T-helper 1 cell treated with Interleukin-12 subunit alpha and Interleukin-12 subunit beta and Interleukin-4 antibody, amounts not matched to agents 30 ng/mL and 1 ng/mL, for 36 hours (primary cell): Measurements from ENCODE around the gene CASS4. TPM values are rescaled to one million over a fixed set of nuclear protein-coding genes. Genes with fewer than 3 reads are reported as not detected.

Source experiments
- intact Hi-C: fragments of 100-400 bp; cut with micrococcal nuclease; formaldehyde crosslinking; loops from one replicate; pipeline ENCODE4 v1.15.1; 2024
- total RNA-seq: library from RNA; stranded (reverse); gene quantifications from 2 replicates; pipeline ENCODE4 v1.2.3, GENCODE V29; 2022

Gene CASS4
- total RNA-seq, 1 donor from 2014 or later, result 11.5 TPM

GRCh38 chr20:56442389-56443365 lies 30.6 kb downstream of the CASS4 start:
- intact Hi-C loops, result loop anchor here (1.0 kb wide), 2 partner anchors 21 to 42 kb away; no protein-coding TSS in a partner anchor

GRCh38 chr20:56443654-56444540 lies 31.8 kb downstream of the CASS4 start:
- intact Hi-C loops, result no loop called here

- intact Hi-C loops, result no loop called here
Observed at GRCh38 chr20:56445130-56445529, 33.1 kb downstream of the CASS4 start.

DNA sequence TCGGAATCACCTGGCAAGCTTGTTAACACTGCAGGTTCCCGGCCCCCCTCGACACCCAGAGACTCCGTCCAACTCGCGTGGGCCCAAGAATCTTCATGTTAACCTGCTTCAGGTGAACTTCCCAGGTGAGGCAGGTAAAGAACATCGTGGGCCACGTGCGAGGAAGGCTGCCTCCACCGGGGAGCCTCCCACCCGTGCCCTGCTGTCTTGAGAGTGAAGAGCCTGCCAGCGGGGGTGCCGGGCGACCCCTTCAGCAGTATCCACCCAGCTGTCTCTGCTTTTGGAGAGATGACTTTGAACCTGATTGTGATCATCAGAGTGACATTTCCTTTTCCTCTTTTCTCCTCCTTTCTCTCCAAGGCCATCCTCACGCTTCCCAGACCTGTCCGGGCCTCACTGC lies 33.5 kb downstream of the CASS4 start:
- intact Hi-C loops, result no loop called here

DNA sequence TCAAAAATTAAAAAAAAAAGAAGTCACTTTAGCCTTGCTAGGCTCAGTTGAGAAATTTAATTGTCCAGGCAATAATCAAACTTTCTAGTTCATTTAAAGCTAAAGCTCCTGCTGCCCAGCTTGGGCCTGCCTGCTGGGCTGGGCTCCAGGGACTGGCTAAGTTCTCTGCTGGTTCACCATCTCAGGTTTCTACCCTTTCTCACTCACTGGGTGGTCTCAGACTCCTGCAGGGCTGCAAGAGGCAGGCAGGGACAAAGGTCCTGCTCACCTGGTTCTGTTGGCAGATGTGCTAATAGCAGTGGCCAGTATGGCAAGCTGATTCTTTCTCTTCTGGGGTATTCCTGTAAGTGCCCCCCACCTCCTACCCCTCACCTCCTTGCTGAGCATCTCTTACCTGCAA lies 35.2 kb downstream of the CASS4 start:
- intact Hi-C loops, result no loop called here

GRCh38 chr20:56449459-56449858 lies 37.4 kb downstream of the CASS4 start:
- intact Hi-C loops, result no loop called here

GRCh38 chr20:56451056-56451765 lies 39.2 kb downstream of the CASS4 start:
- intact Hi-C loops, result no loop called here

DNA sequence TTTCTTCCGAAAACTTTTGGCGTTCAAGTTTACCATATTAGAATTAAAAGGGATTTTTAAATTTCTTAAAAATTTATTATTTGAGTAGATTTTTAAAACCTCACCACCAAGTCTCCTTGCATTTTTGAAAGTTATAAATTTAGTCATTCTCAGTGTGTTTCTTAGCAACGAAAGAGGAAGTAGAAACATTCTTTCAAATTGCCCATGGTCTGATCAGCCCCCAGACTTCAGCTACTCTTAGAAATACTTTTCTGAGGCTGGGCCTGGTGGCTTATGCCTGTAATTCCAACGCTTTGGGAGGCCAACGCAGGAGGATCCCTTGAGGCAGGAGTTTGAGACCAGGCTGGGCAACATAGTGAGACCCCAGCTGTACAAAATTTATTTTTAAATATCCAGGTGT lies 41.3 kb downstream of the CASS4 start:
- intact Hi-C loops, result no loop called here

- intact Hi-C loops, result loop anchor here (1.0 kb wide), 1 partner anchor 9 kb away; no protein-coding TSS in a partner anchor
Observed at GRCh38 chr20:56454754-56455153, 42.7 kb downstream of the CASS4 start.

GRCh38 chr20:56458206-56458821 lies 46.3 kb downstream of the CASS4 start:
- intact Hi-C loops, result no loop called here

GRCh38 chr20:56460459-56460858 lies 48.4 kb downstream of the CASS4 start:
- intact Hi-C loops, result loop anchor here (1.0 kb wide), 1 partner anchor 20 kb away; no protein-coding TSS in a partner anchor

- intact Hi-C loops, result no loop called here
Observed at GRCh38 chr20:56461576-56461975, 49.5 kb downstream of the CASS4 start.

- intact Hi-C loops, result loop anchor here (1.0 kb wide), 3 partner anchors 9 to 48 kb away; no protein-coding TSS in a partner anchor
Observed at GRCh38 chr20:56463428-56463827, 51.4 kb downstream of the CASS4 start.

DNA sequence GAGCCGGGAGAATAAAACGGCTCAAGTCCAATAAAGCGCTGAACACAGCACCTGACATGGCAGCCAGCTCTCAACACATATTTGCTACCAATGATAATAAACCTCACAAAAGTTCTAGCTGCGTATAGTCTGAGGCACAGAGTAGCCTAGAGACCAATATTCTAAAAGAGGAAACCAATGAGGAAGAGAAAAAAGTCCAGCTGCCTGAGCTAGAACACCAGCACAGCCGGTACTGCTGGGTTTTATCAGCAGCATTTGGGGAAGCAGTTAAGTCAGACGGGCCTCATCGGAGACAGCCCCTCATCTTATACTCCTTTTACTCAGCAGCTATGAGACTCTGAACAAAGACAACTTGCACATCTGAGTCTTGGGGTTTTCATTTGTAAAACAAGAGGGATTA lies 53.9 kb downstream of the CASS4 start:
- intact Hi-C loops, result loop anchor here (5.0 kb wide), 2 partner anchors 926 to 1841 kb away; partner anchors contain the start of genes RAB22A and RBM38

- intact Hi-C loops, result loop anchor here (1.0 to 5.0 kb wide), 8 partner anchors 28 to 1839 kb away; partner anchors contain the start of genes AURKA, CASS4, CSTF1 and FAM210B
Observed at GRCh38 chr20:56467968-56468315, 55.9 kb downstream of the CASS4 start.

GRCh38 chr20:56468316-56469076 lies 56.4 kb downstream of the CASS4 start, which contains the start of gene RTF2:
RTF2 (plus strand) TSS chr20:56468627; CDS start chr20:56468698, 71 bp downstream.
- intact Hi-C loops, result loop anchor here (1.0 to 5.0 kb wide), 8 partner anchors 28 to 1839 kb away; partner anchors contain the start of genes AURKA, CASS4, CSTF1 and FAM210B

GRCh38 chr20:56469077-56469449 lies 57.0 kb downstream of the CASS4 start:
- intact Hi-C loops, result loop anchor here (2.0 to 5.0 kb wide), 3 partner anchors 882 to 1838 kb away; partner anchors contain the start of genes RAB22A, RAE1 and RBM38

DNA sequence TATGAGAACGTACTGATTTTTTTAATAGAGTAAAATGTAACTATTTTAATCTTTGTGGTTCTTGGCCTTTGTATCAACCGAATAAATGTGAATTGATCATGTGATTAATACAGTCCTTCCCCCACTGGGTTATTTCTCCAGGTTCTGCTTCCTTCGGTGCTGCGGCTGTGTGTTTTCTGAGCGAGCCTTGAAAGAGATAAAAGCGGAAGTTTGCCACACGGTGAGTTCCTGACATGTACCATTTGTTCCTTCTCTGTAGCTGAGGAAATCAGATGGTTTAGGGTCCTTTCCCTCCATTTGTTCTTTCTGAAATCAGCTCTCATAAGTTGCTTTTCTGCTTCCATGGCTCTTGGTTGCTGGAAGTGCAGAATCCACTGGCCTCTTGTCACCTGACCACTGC lies 71.9 kb downstream of the CASS4 start:
- intact Hi-C loops, result no loop called here

DNA sequence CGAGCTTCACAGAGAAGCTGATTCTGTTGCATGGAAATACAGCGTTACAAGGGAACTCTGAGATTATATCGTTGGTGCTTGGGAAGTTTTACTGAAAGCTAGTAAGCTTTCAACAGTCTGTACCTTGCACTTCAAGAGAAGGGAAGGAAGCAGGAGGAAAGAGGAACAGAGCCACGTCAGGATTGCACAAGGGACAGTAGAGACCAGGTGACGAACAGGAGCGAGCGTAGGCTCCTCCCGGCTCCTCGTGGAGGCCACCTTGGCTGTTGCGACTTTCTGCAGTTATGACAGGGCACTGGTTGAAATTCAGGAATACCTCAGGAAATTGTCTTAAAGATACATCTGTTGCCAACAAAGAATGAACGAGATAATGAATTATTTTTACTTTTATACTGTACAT lies 75.2 kb downstream of the CASS4 start:
- intact Hi-C loops, result no loop called here
